Measurements from ENCODE around the gene MYO1A.
A peak's percentile ranks its signal among the peaks of the same experiment; 100 is the strongest.
"Not testable (repeated sequence)": the region's sequence is repeated elsewhere in the genome, so short reads cannot be mapped to it uniquely, and the experiment has no call there.

MYO1A gene

DNA sequence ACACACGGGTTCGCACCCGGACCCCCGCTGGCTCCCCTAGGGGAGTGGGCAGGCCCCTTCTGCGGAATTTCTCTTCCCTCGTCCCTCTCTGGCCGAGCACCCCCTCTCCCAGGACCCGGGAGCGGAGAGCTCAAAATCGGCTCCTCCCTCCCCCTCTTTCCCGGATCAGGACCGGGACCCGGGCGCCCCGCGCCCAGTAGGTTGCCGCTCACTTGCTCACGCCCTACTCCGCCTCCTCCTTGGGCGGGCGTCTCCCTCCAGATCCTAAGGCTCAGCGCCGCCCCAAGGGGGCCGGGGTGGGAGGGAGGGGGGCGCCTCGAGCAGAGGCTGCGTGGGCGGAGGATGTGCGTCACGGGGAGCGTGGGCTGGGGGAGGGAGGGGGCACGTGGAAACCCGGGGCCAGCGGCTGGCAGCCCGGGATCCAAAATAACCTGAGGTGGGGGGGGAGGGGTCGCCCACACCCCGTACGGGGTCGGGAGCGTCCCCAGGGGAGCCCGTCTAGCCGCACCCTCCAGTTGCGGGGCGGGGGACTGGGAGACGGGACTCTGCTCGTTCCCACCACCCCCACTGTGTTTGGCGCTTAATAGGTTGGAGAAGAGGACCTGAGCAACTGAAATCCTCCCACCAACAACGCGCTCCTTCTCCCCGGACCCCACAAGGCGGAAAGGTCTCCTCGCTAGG is 37.2 kb upstream of the MYO1A start:
- peak; percentile 75 for DNase-seq (ENCODE audit: low spot score)

DNA sequence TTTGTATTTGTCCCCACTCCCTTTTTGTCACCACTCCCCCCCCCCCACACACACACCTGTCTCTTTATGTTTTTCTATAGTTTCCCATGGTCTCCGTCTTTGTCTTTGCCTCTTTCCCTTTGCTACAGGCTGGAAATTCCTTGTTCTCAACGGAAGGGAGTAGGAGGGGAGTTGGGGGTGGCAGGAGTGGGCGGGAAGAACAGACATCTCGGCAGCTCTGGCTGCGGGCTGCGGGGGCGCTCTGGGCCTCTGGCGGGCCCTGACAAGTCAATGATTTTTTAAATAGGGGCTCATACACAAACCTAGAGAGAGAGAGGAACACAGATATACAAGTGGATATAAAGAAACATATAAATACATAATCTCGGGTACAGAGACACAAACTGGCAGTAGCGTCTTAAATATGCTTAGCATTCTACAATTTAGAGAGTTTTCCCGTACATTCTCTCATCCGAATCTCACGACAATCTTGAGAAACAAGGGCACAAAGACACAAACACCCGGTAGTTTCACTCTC is 36.6 kb upstream of the MYO1A start:
- no peak for DNase-seq (ENCODE audit: low spot score)

DNA sequence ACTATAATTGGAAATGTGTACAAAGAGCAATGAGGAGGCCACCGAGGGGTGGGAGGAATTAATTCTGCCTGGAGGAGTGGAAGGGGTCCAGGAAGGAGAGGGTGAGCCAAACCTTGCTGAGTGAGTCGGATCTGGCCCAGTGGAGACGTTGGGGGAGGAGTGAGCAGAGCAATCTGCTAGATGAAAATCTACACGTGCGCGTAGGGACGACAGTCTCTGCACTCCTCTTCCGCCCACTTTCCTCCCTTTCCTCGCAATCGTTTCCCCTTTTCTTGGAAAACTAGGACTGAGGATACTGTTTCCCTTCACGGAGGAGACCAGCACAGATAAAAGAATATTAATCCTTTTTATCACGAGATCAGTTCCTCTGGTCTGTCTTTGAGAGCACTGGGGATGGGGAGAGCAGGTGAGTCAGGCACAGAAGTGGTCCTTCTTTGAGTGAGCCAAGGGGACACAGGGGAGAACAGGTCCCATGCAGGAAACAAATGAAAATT is 36.1 kb upstream of the MYO1A start:
- no peak for DNase-seq (ENCODE audit: low spot score)

DNA sequence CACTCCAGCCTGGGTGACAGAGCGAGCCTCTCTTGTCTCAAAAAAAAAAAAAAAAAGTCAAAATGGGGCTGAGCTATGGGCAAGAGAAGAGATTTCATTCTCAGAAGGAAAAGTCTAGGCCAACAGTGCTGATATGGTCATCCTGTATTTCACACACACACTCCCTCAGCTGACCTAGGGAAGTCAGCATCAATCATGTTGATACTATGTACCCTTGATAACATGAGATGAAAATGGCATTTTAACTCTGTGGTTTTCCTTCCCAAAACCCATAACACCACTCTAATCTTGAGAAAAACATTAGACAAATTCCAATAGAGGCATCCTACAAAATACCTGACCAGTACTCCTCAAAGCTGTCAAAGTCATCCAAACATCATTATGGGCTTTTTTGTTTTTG is 30.9 kb upstream of the MYO1A start:
- DNase-seq (ENCODE audit: low spot score), result no peak

DNA sequence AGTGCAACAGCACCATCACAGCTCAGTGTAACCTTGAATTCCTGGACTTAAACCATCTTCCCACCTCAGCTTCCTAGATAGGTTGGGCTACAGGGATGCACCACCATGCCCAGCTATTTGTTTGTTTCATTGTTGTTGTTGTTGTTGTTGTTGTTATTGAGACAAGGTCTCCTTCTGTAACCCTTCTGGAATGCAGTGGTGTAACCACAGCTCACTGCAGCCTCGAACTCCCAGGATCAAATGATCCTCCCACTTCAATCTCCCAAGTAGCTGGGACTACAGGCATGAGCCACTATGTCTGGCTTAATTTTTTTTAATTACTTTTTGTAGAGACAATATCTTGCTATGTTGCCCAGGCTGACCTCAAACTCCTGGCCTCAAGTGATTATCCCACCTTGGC is 29.9 kb upstream of the MYO1A start:
- DNase-seq (ENCODE audit: low spot score), result no peak

DNA sequence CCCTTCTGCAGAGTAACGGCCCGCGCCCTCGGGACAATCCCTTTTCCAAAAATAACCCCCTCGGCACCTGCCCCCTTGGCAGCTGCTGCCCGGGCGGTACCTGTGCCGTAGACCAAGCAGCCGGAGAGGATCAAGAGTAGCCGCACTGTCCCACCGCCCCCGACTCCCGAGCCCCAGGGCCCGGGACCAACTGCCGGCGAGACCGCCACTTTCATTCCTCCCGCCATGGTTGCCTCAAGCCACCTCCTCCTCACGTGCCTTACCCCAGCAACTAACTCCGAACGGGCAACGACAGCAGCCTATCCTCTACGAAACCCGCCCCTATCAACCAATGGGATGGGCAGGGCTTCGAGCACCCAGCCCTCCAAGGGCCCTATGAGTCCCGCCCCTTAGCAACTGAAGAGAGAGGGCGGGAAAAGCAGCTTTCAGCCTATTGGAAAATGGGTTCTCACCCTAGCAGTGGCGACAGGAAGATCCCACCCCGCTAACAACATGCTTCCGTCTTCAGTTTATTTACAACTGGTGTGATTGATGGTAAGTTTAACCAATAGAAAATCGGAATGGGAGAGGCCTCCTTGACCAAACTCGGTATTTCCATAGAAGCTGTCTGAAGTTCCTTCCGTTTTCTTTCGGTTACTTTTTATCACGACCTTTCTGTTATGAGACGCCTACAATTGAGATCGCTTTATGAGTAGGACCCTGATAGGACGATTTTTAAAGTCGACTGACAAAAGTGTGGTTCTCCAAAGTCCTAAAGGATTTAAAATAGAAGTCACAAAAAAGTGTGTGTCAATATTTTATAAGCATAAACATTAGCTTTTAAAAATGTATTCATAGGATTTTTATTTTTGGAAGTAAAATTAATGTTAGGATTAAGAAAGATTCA is 28.8 kb upstream of the MYO1A start, which contains the start of gene NEMP1:
Gene NEMP1 (minus strand): TSS at position 273 of the 886 bp plus-strand sequence. CDS start 46 bp downstream, at position 227.
- DNase-seq (ENCODE audit: low spot score), result peak; percentile 100

DNA sequence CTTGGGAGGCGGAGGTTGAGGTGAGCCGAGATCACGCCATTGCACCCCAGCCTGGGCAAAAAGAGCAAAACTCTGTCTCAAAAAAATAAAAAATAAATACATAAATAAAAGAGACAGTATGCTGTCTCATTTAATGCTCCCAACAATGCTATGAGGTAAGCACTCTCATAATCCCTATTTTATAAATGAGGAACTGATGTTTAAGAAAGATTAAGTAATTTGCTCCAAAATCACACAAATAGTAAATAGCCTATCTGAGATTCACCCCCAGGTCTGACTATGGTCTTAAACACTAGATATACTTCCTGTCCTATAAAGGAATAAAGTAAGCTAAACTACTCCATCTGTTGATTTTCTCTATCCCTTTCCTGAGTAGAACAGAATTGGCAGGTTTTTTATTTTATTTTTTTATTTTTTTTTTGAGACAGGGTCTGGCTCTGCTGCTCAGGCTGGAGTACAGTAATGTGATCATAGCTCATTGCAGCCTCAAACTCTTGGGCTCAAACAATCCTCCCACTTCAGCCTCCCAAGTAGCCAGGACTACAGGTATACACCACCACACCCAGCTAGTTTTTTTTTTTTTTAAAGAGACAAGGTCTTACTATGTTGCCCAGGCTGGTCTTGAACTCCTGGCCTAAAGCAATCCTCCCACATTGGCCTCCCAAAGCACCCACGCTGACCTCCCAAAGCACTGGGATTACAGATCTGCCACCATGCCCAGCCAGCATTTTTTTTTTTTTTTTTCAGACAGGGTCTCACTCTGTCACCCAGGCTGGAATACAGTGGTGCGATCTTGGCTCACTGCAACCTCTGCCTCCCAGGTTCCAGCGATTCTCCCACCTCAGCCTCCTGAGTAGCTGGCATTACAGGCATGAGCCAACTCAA is 23.9 kb upstream of the MYO1A start:
- DNase-seq (ENCODE audit: low spot score), result not testable (repeated sequence)

DNA sequence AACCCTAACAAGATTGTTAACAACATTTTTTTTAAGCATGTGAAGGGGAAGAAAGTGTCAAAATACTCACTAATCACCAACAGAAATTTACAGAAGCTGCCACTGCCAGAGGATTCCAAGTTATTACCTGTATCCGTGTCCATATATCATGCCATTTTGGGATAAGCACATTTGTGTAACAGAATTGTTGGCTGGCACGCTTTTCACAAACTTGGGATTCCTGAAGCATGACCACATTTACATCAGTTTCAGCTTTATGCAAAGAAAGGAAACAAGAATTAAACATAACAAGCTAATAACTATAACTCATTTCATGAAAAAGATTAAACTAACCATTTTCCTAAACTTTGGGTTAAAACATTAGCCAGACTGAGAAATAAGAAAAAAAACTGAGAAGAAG is 22.7 kb upstream of the MYO1A start:
- DNase-seq (ENCODE audit: low spot score), result no peak

DNA sequence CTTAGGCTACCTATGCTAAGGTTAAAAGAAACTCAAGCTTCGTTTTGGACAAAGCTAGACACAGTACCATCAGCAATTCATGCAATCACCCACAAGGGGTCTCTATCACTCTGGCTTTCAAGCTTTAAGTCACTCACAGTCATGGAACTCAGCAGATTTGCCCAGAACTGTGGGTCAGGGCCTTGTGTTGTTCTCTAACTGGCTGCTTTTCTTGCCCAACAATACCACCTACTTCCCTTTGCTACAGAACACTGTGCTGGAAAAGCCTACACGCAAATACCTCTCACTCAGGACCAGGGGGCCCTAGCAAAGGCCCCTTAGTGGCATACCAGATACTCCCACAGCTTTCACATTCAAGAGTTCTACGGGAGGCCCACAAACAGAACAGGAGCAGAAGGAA is 19.6 kb upstream of the MYO1A start:
- DNase-seq (ENCODE audit: low spot score), result peak; percentile 79

DNA sequence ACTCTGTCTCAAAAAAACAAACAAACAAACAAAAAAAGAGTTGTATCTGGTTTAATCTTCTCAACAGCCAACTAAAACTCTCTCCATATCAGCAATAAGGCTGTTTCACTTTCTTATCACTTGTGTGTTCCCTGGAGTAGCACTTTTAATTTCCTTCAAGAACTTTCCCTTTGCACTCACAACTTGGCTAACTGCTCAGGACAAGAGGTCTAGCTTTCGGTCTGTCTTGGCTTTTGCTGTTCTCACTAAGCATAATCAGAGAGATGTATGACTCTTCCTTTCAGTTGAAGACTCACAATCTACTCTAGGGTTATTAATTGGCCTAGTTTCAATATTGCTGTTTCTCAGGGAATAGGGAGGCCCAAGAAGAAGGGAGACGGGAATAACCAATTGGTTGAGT is 16.3 kb upstream of the MYO1A start:
- no peak for DNase-seq (ENCODE audit: low spot score)

DNA sequence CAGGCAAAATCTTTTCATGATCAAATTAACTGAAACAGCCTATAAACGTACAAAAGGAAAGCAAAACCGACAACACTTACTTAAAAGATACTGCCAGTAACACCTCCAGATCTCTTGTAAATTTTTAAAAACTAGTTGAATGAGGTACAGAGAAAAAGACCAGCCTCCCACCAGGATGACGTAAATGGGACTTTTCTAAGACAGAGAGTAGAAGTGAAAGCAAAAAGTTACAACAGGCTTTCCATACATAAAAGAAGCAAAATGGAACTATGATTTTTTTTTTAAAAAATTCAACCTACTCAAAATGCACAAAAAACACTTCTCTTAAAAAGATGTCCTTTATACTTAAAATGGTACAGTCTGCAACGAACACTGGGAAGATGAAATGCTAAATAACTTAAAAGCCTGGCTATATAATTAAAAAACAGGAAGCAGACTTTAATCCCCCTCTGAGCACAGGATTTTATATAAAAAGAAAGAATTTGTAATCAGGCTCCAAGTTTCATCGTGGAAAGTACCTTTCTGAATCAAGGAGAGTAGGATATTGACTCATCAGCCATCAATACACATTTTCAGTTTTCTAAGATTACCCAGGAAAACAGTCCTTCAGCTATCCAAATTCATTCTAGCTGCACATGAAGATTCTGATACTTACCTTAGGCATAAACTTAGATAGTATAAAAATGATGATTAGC is 14.2 kb upstream of the MYO1A start:
- DNase-seq (ENCODE audit: low spot score), result no peak

DNA sequence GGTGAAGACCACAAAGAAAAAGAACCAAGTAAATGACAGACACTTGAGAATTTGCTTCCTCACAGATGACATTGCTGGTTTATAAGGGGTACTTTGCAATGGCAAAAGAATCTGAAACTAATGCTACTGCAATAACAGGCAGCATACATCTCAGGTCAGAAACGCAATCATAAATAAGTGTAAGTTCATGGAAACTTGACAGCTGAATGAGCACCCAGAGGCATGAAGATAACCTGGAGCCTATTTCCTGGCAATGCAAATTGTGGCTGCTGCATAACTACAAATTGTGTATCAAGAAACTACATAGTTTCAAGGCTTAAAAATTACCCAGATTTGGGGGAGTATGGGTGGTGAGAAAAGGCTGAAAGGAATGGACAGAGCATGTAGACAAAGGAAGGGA is 8.5 kb upstream of the MYO1A start:
- DNase-seq (ENCODE audit: low spot score), result no peak

DNA sequence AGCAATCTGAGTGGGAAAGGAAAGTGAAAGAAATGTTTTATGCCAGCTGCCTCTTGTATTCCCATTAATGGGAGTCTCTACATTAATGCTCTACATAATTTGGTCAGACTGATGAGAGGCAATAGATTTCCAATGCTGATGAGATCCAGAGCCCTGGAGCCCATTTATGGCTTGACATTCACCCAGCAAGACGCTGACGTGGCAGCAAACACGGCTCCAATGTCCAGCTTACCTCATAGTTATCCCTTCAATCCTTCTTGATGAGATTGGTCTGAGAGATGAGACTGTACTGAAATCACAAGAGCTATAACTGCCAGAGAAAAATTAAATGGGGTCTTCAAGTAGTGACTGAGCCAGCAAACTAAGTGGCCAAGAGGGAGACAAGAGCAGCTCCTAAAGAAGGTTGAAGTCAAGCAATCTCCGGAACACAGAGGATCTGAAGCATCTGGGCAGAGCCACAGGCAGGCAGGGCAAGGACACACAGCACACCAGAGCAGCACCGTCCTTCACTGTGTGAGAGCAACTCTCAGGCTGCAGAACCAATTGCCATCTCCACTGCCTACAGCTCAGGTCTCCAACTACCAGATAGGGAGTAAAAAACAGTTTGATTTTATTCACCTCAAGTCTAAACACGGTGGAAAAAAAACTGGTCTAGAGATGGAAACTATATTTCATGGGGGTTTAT is 7.3 kb upstream of the MYO1A start:
- DNase-seq (ENCODE audit: low spot score), result no peak

DNA sequence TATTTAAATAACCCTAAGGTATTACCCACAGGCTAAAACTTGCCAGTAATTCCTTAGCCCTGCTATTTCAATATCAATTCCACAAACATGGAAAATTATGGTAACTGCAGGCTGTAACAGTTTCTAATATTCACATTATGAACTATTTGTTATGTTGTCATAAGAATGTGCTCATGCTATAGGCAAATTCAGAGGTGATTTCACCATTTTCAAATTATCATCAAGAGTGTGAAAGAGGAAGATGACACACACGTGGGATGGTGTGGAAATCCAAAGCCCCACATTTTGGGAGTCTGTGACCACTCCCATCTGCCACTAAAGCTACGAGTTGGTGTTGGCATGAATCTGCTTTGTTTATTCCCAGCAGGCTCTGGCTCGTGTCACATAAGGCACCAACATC is 5.9 kb upstream of the MYO1A start:
- DNase-seq (ENCODE audit: low spot score), result no peak

DNA sequence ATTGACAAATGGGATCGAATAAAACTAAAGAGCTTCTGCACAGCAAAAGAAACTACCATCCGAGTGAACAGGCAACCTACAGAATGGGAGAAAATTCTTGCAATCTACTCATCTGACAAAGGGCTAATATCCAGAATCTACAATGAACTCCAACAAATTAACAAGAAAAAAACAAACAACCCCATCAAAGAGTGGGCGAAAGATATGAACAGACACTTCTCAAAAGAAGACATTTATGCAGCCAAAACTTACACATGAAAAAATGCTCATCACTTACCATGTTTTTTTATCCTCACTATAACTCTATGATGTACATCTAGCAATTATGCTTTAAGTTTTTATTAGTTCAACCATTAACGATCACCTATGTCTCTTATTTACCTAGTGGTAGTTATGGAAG is 4.0 kb upstream of the MYO1A start:
- not testable (repeated sequence) for DNase-seq (ENCODE audit: low spot score)

DNA sequence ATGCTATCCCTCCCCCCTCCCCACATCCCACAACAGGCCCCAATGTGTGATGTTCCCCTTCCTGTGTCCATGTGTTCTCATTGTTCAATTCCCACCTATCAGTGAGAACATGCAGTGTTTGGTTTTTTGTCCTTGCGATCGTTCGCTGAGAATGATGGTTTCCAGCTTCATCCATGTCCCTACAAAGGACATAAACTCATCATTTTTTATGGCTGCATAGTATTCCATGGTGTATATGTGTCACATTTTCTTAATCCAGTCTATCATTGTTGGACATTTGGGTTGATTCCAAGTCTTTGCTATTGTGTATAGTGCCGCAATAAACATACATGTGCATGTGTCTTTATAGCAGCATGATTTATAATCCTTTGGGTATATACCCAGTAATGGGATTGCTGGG is 3.2 kb upstream of the MYO1A start:
- DNase-seq (ENCODE audit: low spot score), result not testable (repeated sequence)

DNA sequence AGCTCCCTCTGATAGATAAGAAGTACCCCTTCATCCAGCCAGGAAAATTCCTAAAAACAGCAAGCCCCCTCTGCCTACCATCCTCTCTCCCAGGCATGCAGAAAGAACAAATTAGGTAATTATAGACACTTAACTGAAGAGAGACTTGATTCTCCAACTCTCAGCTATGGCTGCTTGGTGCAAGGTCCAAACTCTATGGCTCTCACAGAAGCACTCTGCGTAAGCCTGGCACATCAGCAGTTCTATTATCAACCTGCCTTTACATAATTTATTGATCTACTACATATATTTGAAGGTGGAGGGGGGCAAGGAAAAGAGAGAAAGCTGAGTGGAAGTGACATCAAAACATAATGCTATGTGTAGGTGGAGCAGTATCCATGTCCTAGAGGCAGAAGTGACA is 1.1 kb upstream of the MYO1A start:
- DNase-seq (ENCODE audit: low spot score), result no peak

DNA sequence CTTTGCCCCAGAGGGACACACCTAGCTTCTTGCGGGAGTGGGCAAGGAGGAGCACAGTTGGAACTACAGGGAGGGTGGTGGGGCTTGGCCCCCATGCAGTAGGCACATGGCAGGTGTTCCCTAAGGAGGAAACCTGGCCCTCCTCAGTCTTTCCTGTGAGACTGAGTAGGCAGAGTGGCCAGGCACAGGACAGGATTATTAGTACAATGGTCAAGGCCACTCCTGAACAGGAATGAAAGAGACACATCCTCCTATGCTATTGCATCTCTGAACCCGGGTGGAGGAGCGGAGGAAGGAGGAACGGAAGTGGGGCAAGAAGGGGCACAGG is 846 bp downstream of the MYO1A start:
- DNase-seq (ENCODE audit: low spot score), result peak; percentile 67

DNA sequence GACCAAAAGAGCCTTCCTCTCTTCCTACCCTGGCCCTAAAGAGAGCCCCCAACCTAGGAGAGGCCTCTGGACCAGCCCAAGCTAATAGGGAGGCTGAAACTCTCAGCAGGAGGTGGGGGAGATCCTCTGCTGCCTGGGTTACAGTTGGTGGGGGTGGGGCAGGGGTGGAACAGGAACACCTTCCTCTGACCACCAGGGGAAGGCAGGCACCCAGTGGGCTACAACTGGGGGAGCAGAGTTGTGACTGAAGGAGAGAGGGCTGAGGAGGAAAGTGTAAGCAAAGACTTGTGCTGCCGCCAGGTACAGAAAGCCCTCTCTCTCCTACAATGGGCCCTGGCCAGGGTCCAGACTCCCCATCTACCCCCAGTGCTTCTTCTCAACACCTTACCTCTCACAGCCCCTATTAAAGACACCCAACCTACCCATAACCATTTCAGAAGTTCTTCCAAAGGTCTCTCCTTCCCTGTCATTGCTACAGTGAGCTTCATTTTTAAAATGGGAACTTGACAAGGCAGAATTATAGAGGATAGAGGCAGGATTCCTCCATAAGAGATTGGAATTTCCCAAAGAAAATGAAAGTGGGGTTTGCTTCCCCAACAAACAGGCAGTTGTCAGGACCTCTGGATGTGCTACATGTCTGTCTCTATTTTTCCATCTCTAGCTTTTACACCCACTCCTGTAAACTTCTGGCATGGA is 1.4 kb downstream of the MYO1A start:
- DNase-seq (ENCODE audit: low spot score), result no peak

DNA sequence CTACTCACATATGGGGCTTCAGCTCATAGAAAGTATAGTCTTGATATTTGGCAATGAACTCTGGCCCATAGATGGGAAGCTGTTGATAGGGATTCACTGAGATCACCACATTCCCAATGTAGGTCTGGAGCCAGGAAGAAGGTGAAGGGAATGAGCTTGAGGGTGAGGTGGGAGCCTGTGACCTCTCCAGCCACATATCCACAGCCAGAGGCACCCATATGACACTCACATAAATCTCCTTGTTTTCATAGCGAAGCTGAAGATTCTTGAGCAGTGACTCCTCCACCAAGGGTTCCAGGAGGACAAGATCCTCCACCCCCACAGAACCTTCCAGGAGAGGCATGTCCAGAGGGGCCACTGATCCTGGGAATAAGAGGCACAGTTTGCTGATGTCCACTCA is 1.9 kb downstream of the MYO1A start:
- no peak for DNase-seq (ENCODE audit: low spot score)

Measured in LoVo (cell line).